ENCODE measurements around the gene CFAP20DC. TPM values are rescaled to one million over a fixed set of nuclear protein-coding genes. Genes with fewer than 3 reads are reported as not detected.

The CFAP20DC gene
- total and polyA plus RNA-seq, 7 donors: 0.03 TPM; not detected in 4

DNA sequence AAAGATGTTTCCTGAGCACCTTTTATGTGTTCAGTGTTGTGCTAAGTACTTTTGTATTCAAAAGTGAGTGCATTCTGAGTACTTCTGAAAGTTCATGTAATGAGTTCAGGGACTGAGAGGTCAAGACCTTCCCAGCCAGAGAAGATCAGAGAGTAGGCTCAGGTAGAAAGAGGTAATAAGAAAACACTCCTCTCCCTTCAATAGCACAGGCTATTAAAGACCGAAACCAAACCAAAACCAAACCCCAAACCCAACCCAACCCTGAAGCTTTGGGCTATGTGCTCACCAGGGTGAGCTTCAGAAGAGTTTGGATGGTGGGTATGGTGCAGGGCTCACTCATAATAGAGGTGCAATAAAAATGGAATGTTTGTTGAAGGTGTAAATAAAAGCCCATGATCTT lies 306.5 kb downstream of the CFAP20DC start:
- no peaks in the 10 kb centered on the region for H3K4me1 ChIP-seq
- H3K27me3 ChIP-seq (ENCODE audit: insufficient read depth in 3 of 3, low read length in 2 of 3): no peaks in the 10 kb centered on the region
- no peak for TF ChIP-seq CTCF (IDR thresholded peaks at IDR 0.05)
- H3K9me3 ChIP-seq: no peaks in the 10 kb centered on the region
- intact Hi-C loops (cut with DNase I): no loop called here
- H3K36me3 ChIP-seq (ENCODE audit: insufficient read depth in 1 of 2, low read depth in 1 of 2): no peaks in the 10 kb centered on the region
- WGBS, 3 donors: 81 to 100% (median 91%) methylated on average over 1 of the region's 1 CpG
- DNase-seq: no peak
- H3K27ac ChIP-seq: no peak overlapping the region
- no peak for ATAC-seq
- H3K4me3 ChIP-seq: no peak overlapping the region

GRCh38 chr3:58742239-58742638 lies 307.6 kb downstream of the CFAP20DC start:
- no peak for ATAC-seq
- intact Hi-C loops (cut with DNase I): no loop called here

GRCh38 chr3:58737644-58738043 lies 312.2 kb downstream of the CFAP20DC start:
- ATAC-seq (no peak), DNase-seq (no peak)
- no peak for TF ChIP-seq CTCF (IDR thresholded peaks at IDR 0.05)
- H3K27me3 ChIP-seq (ENCODE audit: insufficient read depth in 3 of 3, low read length in 2 of 3): no peaks in the 10 kb centered on the region
- WGBS, 3 donors: 18 to 44% (median 22%) methylated on average over 3 of the region's 3 CpGs
- H3K27ac ChIP-seq: no peak overlapping the region
- intact Hi-C loops (cut with DNase I): no loop called here
- no peak overlapping the region for H3K4me3 ChIP-seq
- H3K4me1 ChIP-seq: no peaks in the 10 kb centered on the region
- no peaks in the 10 kb centered on the region for H3K36me3 ChIP-seq (ENCODE audit: insufficient read depth in 1 of 2, low read depth in 1 of 2)
- H3K9me3 ChIP-seq: no peaks in the 10 kb centered on the region

More at GRCh38 chr3:58742239-58742638, 307.6 kb downstream of the CFAP20DC start:
- no peaks in the 10 kb centered on the region for H3K36me3 ChIP-seq (ENCODE audit: insufficient read depth in 1 of 2, low read depth in 1 of 2)
- no peaks in the 10 kb centered on the region for H3K4me1 ChIP-seq
- no peaks in the 10 kb centered on the region for H3K27me3 ChIP-seq (ENCODE audit: insufficient read depth in 3 of 3, low read length in 2 of 3)
- no peaks in the 10 kb centered on the region for H3K9me3 ChIP-seq
- no peak overlapping the region for H3K27ac ChIP-seq
- no peak for DNase-seq
- TF ChIP-seq CTCF (IDR thresholded peaks at IDR 0.05): no peak
- H3K4me3 ChIP-seq: no peak overlapping the region
- WGBS, 3 donors: 77 to 82% (median 80%) methylated on average over 6 of the region's 6 CpGs

DNA sequence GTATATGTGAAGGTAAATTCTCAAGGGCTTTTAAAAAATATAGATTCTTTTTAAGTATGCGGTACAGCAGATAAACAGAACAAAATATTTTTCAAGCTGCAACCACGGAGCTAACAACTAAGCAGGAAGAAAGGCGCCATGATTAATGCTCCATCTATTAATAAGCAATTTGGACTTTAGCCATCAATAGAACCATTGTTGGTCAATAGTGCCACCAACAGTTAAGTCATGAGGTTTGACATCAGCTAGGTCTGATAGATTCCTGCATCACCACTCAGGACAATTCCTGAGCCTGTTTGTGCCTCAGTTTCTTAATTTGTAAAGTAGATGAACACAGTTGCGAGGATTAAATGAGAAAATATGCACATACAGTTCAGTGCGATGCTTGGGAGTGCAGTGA lies 318.2 kb downstream of the CFAP20DC start:
- ATAC-seq: no peak
- no peak for TF ChIP-seq CTCF (IDR thresholded peaks at IDR 0.05)
- Histone ChIP-seq H3K36me3 (ENCODE audit: insufficient read depth in 1 of 2, low read depth in 1 of 2) (no peaks in the 10 kb centered on the region), H3K27me3 (ENCODE audit: insufficient read depth in 3 of 3, low read length in 2 of 3) (no peaks in the 10 kb centered on the region), H3K27ac (no peak overlapping the region), H3K4me1 (no peaks in the 10 kb centered on the region), H3K9me3 (no peaks in the 10 kb centered on the region), H3K4me3 (no peak overlapping the region)
- DNase-seq: no peak
- intact Hi-C loops (cut with DNase I): no loop called here
- 80 to 85% (median 80%) methylated on average over 5 of the region's 5 CpGs for WGBS, 3 donors

- WGBS, 3 donors: 52 to 65% (median 59%) methylated on average over 1 of the region's 1 CpG
- intact Hi-C loops (cut with DNase I): no loop called here
- no peaks in the 10 kb centered on the region for H3K4me1 ChIP-seq
- ATAC-seq (no peak), DNase-seq (no peak)
- no peak overlapping the region for H3K4me3 ChIP-seq
- H3K36me3 ChIP-seq (ENCODE audit: insufficient read depth in 1 of 2, low read depth in 1 of 2): no peaks in the 10 kb centered on the region
- no peaks in the 10 kb centered on the region for H3K9me3 ChIP-seq
- no peak for TF ChIP-seq CTCF (IDR thresholded peaks at IDR 0.05)
- H3K27me3 ChIP-seq (ENCODE audit: insufficient read depth in 3 of 3, low read length in 2 of 3): no peaks in the 10 kb centered on the region
- H3K27ac ChIP-seq: no peak overlapping the region
Measured at GRCh38 chr3:58728723-58729122, 321.1 kb downstream of the CFAP20DC start.
